ENCODE measurements around the gene SEC31A. TPM values are rescaled to one million over a fixed set of nuclear protein-coding genes. Genes with fewer than 3 reads are reported as not detected.

SEC31A gene
- total and polyA plus RNA-seq, 2 experiments from 2014 or later: 91.0 to 98.8 TPM

DNA sequence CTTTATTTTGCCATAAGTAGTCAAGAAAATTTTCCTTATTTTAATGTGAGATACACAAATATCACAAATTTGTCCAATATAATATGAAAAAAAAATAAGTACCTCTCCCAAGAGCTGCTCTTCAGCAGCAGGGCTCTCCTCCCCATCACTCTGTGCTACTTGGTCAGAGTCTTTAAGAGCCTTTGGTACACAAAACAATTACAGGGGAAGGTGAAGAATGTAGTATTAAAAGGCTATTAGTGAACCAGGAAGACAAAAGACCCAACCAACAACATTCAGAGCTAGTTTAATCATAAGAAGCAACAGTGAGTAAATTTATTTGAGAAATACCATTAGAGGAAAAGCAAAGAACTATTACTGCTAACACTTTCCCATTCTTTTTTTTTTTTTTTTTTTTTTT, 29.4 kb downstream of the SEC31A start:
- no peaks in the 10 kb centered on the region; the same call in 1 of the 2 replicates for H3K79me2 ChIP-seq (replicated peaks; ENCODE audit: insufficient read depth)
- H3K9me2 ChIP-seq (ENCODE audit: insufficient read depth): no peaks in the 10 kb centered on the region
- no peak overlapping the region for H3K4me2 ChIP-seq
- H3K4me1 ChIP-seq (ENCODE audit: insufficient read depth): no peaks in the 10 kb centered on the region
- H3K9me3 Mint-ChIP-seq: no peaks in the 10 kb centered on the region
- TF ChIP-seq STAT1 (IDR thresholded peaks at IDR 0.05; ENCODE audit: unreplicated experiment) (no peak), ZNF114 (CRISPR knock-in tag; IDR thresholded peaks at IDR 0.05) (no peak), NANOG (IDR thresholded peaks at IDR 0.05; ENCODE audit: borderline replicate concordance) (no peak), POLR2AphosphoS5 (IDR thresholded peaks at IDR 0.05; ENCODE audit: low read depth) (no peak), JUNB (IDR thresholded peaks at IDR 0.05; ENCODE audit: unreplicated experiment) (no peak), ZNF331 (CRISPR knock-in tag; IDR thresholded peaks at IDR 0.05; ENCODE audit: low read depth) (no peak), EZH2 (IDR thresholded peaks at IDR 0.05; ENCODE audit: low read depth, unreplicated experiment) (no peak), EZH2phosphoT487 (IDR thresholded peaks at IDR 0.05; ENCODE audit: unreplicated experiment) (no peak), CREB1 (CRISPR knock-in tag; IDR thresholded peaks at IDR 0.05; ENCODE audit: low read depth) (no peak)
- TF ChIP-seq, protein P1, sequence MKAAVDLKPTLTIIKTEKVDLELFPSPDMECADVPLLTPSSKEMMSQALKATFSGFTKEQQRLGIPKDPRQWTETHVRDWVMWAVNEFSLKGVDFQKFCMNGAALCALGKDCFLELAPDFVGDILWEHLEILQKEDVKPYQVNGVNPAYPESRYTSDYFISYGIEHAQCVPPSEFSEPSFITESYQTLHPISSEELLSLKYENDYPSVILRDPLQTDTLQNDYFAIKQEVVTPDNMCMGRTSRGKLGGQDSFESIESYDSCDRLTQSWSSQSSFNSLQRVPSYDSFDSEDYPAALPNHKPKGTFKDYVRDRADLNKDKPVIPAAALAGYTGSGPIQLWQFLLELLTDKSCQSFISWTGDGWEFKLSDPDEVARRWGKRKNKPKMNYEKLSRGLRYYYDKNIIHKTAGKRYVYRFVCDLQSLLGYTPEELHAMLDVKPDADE (IDR thresholded peaks at IDR 0.05): no peak
- TF ChIP-seq, protein P2, sequence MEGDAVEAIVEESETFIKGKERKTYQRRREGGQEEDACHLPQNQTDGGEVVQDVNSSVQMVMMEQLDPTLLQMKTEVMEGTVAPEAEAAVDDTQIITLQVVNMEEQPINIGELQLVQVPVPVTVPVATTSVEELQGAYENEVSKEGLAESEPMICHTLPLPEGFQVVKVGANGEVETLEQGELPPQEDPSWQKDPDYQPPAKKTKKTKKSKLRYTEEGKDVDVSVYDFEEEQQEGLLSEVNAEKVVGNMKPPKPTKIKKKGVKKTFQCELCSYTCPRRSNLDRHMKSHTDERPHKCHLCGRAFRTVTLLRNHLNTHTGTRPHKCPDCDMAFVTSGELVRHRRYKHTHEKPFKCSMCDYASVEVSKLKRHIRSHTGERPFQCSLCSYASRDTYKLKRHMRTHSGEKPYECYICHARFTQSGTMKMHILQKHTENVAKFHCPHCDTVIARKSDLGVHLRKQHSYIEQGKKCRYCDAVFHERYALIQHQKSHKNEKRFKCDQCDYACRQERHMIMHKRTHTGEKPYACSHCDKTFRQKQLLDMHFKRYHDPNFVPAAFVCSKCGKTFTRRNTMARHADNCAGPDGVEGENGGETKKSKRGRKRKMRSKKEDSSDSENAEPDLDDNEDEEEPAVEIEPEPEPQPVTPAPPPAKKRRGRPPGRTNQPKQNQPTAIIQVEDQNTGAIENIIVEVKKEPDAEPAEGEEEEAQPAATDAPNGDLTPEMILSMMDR (conservative IDR thresholded peaks at IDR 0.05; ENCODE audit: low read depth in 2 of 2): no peak
- TF ChIP-seq, protein P3, sequence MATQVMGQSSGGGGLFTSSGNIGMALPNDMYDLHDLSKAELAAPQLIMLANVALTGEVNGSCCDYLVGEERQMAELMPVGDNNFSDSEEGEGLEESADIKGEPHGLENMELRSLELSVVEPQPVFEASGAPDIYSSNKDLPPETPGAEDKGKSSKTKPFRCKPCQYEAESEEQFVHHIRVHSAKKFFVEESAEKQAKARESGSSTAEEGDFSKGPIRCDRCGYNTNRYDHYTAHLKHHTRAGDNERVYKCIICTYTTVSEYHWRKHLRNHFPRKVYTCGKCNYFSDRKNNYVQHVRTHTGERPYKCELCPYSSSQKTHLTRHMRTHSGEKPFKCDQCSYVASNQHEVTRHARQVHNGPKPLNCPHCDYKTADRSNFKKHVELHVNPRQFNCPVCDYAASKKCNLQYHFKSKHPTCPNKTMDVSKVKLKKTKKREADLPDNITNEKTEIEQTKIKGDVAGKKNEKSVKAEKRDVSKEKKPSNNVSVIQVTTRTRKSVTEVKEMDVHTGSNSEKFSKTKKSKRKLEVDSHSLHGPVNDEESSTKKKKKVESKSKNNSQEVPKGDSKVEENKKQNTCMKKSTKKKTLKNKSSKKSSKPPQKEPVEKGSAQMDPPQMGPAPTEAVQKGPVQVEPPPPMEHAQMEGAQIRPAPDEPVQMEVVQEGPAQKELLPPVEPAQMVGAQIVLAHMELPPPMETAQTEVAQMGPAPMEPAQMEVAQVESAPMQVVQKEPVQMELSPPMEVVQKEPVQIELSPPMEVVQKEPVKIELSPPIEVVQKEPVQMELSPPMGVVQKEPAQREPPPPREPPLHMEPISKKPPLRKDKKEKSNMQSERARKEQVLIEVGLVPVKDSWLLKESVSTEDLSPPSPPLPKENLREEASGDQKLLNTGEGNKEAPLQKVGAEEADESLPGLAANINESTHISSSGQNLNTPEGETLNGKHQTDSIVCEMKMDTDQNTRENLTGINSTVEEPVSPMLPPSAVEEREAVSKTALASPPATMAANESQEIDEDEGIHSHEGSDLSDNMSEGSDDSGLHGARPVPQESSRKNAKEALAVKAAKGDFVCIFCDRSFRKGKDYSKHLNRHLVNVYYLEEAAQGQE (IDR thresholded peaks at IDR 0.05; ENCODE audit: unreplicated experiment): no peak
- TF ChIP-seq, protein P4, sequence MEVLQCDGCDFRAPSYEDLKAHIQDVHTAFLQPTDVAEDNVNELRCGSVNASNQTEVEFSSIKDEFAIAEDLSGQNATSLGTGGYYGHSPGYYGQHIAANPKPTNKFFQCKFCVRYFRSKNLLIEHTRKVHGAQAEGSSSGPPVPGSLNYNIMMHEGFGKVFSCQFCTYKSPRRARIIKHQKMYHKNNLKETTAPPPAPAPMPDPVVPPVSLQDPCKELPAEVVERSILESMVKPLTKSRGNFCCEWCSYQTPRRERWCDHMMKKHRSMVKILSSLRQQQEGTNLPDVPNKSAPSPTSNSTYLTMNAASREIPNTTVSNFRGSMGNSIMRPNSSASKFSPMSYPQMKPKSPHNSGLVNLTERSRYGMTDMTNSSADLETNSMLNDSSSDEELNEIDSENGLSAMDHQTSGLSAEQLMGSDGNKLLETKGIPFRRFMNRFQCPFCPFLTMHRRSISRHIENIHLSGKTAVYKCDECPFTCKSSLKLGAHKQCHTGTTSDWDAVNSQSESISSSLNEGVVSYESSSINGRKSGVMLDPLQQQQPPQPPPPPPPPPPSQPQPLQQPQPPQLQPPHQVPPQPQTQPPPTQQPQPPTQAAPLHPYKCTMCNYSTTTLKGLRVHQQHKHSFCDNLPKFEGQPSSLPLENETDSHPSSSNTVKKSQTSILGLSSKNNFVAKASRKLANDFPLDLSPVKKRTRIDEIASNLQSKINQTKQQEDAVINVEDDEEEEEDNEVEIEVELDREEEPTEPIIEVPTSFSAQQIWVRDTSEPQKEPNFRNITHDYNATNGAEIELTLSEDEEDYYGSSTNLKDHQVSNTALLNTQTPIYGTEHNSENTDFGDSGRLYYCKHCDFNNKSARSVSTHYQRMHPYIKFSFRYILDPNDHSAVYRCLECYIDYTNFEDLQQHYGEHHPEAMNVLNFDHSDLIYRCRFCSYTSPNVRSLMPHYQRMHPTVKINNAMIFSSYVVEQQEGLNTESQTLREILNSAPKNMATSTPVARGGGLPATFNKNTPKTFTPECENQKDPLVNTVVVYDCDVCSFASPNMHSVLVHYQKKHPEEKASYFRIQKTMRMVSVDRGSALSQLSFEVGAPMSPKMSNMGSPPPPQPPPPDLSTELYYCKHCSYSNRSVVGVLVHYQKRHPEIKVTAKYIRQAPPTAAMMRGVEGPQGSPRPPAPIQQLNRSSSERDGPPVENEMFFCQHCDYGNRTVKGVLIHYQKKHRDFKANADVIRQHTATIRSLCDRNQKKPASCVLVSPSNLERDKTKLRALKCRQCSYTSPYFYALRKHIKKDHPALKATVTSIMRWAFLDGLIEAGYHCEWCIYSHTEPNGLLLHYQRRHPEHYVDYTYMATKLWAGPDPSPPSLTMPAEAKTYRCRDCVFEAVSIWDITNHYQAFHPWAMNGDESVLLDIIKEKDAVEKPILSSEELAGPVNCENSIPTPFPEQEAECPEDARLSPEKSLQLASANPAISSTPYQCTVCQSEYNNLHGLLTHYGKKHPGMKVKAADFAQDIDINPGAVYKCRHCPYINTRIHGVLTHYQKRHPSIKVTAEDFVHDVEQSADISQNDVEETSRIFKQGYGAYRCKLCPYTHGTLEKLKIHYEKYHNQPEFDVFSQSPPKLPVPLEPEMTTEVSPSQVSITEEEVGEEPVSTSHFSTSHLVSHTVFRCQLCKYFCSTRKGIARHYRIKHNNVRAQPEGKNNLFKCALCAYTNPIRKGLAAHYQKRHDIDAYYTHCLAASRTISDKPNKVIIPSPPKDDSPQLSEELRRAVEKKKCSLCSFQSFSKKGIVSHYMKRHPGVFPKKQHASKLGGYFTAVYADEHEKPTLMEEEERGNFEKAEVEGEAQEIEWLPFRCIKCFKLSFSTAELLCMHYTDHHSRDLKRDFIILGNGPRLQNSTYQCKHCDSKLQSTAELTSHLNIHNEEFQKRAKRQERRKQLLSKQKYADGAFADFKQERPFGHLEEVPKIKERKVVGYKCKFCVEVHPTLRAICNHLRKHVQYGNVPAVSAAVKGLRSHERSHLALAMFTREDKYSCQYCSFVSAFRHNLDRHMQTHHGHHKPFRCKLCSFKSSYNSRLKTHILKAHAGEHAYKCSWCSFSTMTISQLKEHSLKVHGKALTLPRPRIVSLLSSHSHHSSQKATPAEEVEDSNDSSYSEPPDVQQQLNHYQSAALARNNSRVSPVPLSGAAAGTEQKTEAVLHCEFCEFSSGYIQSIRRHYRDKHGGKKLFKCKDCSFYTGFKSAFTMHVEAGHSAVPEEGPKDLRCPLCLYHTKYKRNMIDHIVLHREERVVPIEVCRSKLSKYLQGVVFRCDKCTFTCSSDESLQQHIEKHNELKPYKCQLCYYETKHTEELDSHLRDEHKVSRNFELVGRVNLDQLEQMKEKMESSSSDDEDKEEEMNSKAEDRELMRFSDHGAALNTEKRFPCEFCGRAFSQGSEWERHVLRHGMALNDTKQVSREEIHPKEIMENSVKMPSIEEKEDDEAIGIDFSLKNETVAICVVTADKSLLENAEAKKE (CRISPR knock-in tag; IDR thresholded peaks at IDR 0.05): no peak
- no peak overlapping the region for H3K27ac ChIP-seq (ENCODE audit: low read depth)
- DNase-seq (ENCODE audit: low spot score): no peak
- no peaks in the 10 kb centered on the region for H3K27me3 Mint-ChIP-seq (ENCODE audit: insufficient read depth, low read depth, poor library complexity)
- H3K27ac Mint-ChIP-seq: no peak overlapping the region
- H3F3A ChIP-seq (replicated peaks; ENCODE audit: low read depth): no peaks in the 10 kb centered on the region
- H3K4me1 Mint-ChIP-seq: no peaks in the 10 kb centered on the region
- H3K36me3 ChIP-seq (ENCODE audit: insufficient read depth): peaks cover 40% of the 10 kb centered on the region
- no peaks in the 10 kb centered on the region for H3K27me3 ChIP-seq (ENCODE audit: insufficient read depth)
- peaks cover 9% of the 10 kb centered on the region; the same call in 1 of the 2 replicates for H4K20me1 ChIP-seq (replicated peaks; ENCODE audit: insufficient read depth)
- peaks cover 40% of the 10 kb centered on the region for H3K36me3 Mint-ChIP-seq (ENCODE audit: low read depth)
- no peak overlapping the region for H2AFZ ChIP-seq
- no peak for ATAC-seq
- H3K4me3 ChIP-seq: no peak overlapping the region
- H3K4me3 Mint-ChIP-seq: no peak overlapping the region

All from GM23338 (cell line).